IMR-90 (cell line): Measurements from ENCODE around the gene PSMG3. TPM values are rescaled to one million over a fixed set of nuclear protein-coding genes. Genes with fewer than 3 reads are reported as not detected.

Experiments
- ATAC-seq: fragments of 200-7000 bp; cut with Tn5 transposase; 2 replicates; pipeline ENCODE4 v1.9.1; 2020; ENCODE audit warnings: low read depth, mild to moderate bottlenecking, moderate library complexity
- BruUV-seq: library from RNA; stranded (reverse); fragments of 400-500 nt; replicated peaks from 2 replicates; lab custom pipeline; 2021; lab: Mats Ljungman, UMichigan
- CTCF ChIA-PET: fragments of 300-600 bp; formaldehyde crosslinking; extraction: SDS; loops from one replicate; lab custom pipeline; 2021; ENCODE audit warnings: antibody characterized with exemption; lab: Yijun Ruan, JAX
- POLR2A ChIA-PET: fragments of 300-600 bp; sonication (Branson Sonifier 250); formaldehyde crosslinking; loops from one replicate; lab custom pipeline; 2022; ENCODE audit warnings: antibody characterized with exemption; ENCODE audit not compliant: unreplicated experiment; lab: Charles Lee
- DNase-seq: peaks from one replicate; pipeline ENCODE4 v3.0.0; 2013
- H2AFZ ChIP-seq: replicated peaks from 2 replicates; pipeline ENCODE3; 2013; ENCODE audit warnings: low read length, mild to moderate bottlenecking; ENCODE audit not compliant: poor library complexity
- H2AK5ac ChIP-seq: 2 replicates; pipeline ENCODE4 v1.6.1; 2013; ENCODE audit warnings: low read depth, low read length, inconsistent platforms
- H2AK9ac ChIP-seq: replicated peaks from 2 replicates; pipeline ENCODE3; 2013; ENCODE audit warnings: mild to moderate bottlenecking, low read depth, low read length, moderate library complexity; ENCODE audit not compliant: poor library complexity
- H2BK120ac ChIP-seq: 2 replicates; pipeline ENCODE4 v1.6.1; 2013; ENCODE audit warnings: low read depth, low read length, inconsistent platforms
- H2BK15ac ChIP-seq: 3 replicates; pipeline ENCODE4 v1.6.1; 2013; ENCODE audit warnings: low read depth, low read length, inconsistent platforms
- H2BK20ac ChIP-seq: 2 replicates; pipeline ENCODE4 v1.6.1; 2013; ENCODE audit warnings: low read depth, mild to moderate bottlenecking, inconsistent platforms, low read length, moderate library complexity
- H2BK5ac ChIP-seq: 2 replicates; pipeline ENCODE4 v1.6.1; 2013; ENCODE audit warnings: mild to moderate bottlenecking, low read depth, low read length, inconsistent platforms; ENCODE audit not compliant: poor library complexity, severe bottlenecking
- H3K14ac ChIP-seq: replicated peaks from 2 replicates; pipeline ENCODE4 v1.6.1; 2013; ENCODE audit warnings: low read depth, low read length, inconsistent platforms
- H3K18ac ChIP-seq: 2 replicates; pipeline ENCODE4 v1.6.1; 2013; ENCODE audit warnings: low read depth, low read length, control low read depth
- H3K23ac ChIP-seq: 2 replicates; pipeline ENCODE4 v1.6.1; 2013; ENCODE audit warnings: low read depth, low read length, inconsistent platforms
- H3K27ac ChIP-seq: 2 replicates; pipeline ENCODE4 v1.5.1; 2013; ENCODE audit warnings: mild to moderate bottlenecking, control low read depth, low read length; ENCODE audit not compliant: insufficient read depth
- H3K27me3 ChIP-seq: 2 replicates; pipeline ENCODE4 v1.6.1; 2013; ENCODE audit warnings: low read length; ENCODE audit not compliant: control insufficient read depth, insufficient read depth
- H3K36me3 ChIP-seq: 2 replicates; pipeline ENCODE4 v1.6.1; 2013; ENCODE audit warnings: low read length, mixed read lengths; ENCODE audit not compliant: control insufficient read depth, insufficient read depth
- H3K4ac ChIP-seq: 2 replicates; pipeline ENCODE4 v1.6.1; 2013; ENCODE audit warnings: low read depth, low read length, inconsistent platforms
- H3K4me1 ChIP-seq: 2 replicates; pipeline ENCODE4 v1.6.1; 2013; ENCODE audit warnings: low read length, mixed read lengths; ENCODE audit not compliant: control insufficient read depth, insufficient read depth
- H3K4me2 ChIP-seq: 2 replicates; pipeline ENCODE4 v1.6.1; 2013; ENCODE audit warnings: low read depth, mild to moderate bottlenecking, control low read depth, low read length, moderate library complexity
- H3K4me3 ChIP-seq: 2 replicates; pipeline ENCODE4 v1.5.1; 2013; ENCODE audit warnings: low read depth, mild to moderate bottlenecking, control low read depth, low read length, moderate library complexity; ENCODE audit not compliant: insufficient read depth
- H3K56ac ChIP-seq: 2 replicates; pipeline ENCODE4 v1.6.1; 2013; ENCODE audit warnings: low read length, inconsistent platforms; ENCODE audit not compliant: insufficient read depth; ENCODE audit errors: extremely low read depth
- H3K79me1 ChIP-seq, 2 experiments: 2 replicates each; pipeline ENCODE4 v1.6.1; 2013; ENCODE audit warnings: low read length in 2 of 2, inconsistent platforms in 1 of 2, low read depth in 1 of 2
- H3K9ac ChIP-seq: 2 replicates; pipeline ENCODE4 v1.6.1; 2013; ENCODE audit warnings: low read depth, low read length, control low read depth
- H3K9me1 ChIP-seq: 2 replicates; pipeline ENCODE4 v1.6.1; 2013; ENCODE audit warnings: low read length, inconsistent platforms; ENCODE audit not compliant: insufficient read depth
- H3K9me3 ChIP-seq: 2 replicates; pipeline ENCODE4 v1.6.1; 2013; ENCODE audit warnings: low read length; ENCODE audit not compliant: control insufficient read depth, insufficient read depth
- H4K20me1 ChIP-seq: 2 replicates; pipeline ENCODE4 v1.6.1; 2013; ENCODE audit warnings: low read length, inconsistent platforms; ENCODE audit not compliant: insufficient read depth
- H4K5ac ChIP-seq: 2 replicates; pipeline ENCODE4 v1.6.1; 2013; ENCODE audit warnings: mild to moderate bottlenecking, low read depth, low read length, control low read depth
- H4K8ac ChIP-seq, 2 experiments: 2 replicates each; pipeline ENCODE4 v1.6.1; 2013; ENCODE audit warnings: low read depth in 2 of 2, low read length in 2 of 2, control low read depth in 1 of 2, inconsistent platforms in 1 of 2
- H4K91ac ChIP-seq: 2 replicates; pipeline ENCODE4 v1.6.1; 2013; ENCODE audit warnings: low read depth, low read length, inconsistent platforms; ENCODE audit not compliant: insufficient read depth
- CEBPB ChIP-seq: IDR thresholded peaks from 2 replicates; pipeline ENCODE4 v1.6.1; 2012; ENCODE audit warnings: low read depth, low read length, improper control_type of control experiment
- FOS ChIP-seq: fragments of 150-350 bp; IDR thresholded peaks from 2 replicates; pipeline ENCODE4 v1.6.1; 2016; ENCODE audit warnings: low read depth, low read length
- MAFK ChIP-seq: IDR thresholded peaks from 2 replicates; pipeline ENCODE4 v1.6.1; 2012; ENCODE audit warnings: low read depth, low read length, improper control_type of control experiment
- RCOR1 ChIP-seq: IDR thresholded peaks from 2 replicates; pipeline ENCODE4 v1.6.1; 2012; ENCODE audit warnings: mild to moderate bottlenecking, low read length, improper control_type of control experiment; ENCODE audit not compliant: insufficient replicate concordance
- WGBS, 2 experiments: methylation state at CpG; one replicate each; pipeline versions ENCODE4 v1.1.5 to v1.1.7; 2013; ENCODE audit warnings: missing lambda C conversion rate in 2 of 2; ENCODE audit not compliant: insufficient read length in 1 of 2; ENCODE audit errors: extremely low coverage in 2 of 2; 5-methylcytosine and 5-hydroxymethylcytosine counted together
- dilution Hi-C: fragments of 300-500 bp; cut with HindIII; formaldehyde crosslinking; loops from one replicate; pipeline ENCODE4 v1.14.3; 2018; ENCODE audit warnings: low sequenced_read_pairs; ENCODE audit not compliant: unreplicated experiment
- in situ Hi-C: fragments of 300-500 bp; cut with MboI; formaldehyde crosslinking; loops from 3 replicates; pipeline ENCODE4 v1.14.3; 2019; ENCODE audit warnings: low sequenced_read_pairs, inconsistent platforms, mixed read lengths
- intact Hi-C: fragments of 100-400 bp; cut with micrococcal nuclease; formaldehyde crosslinking; loops from 2 replicates; pipeline ENCODE4 v1.10.0; 2022
- polyA plus RNA-seq, 3 experiments: library from polyadenylated mRNA; depleted of rRNA; stranded (reverse); fragments of >200 nt; gene quantifications; 2 replicates each; pipeline ENCODE4 v1.2.3, GENCODE V29; 2012; ENCODE audit warnings: low replicate concordance in 1 of 3
- total RNA-seq: library from RNA; depleted of rRNA; stranded (reverse); fragments of >200 nt; gene quantifications from 2 replicates; pipeline ENCODE4 v1.2.3, GENCODE V29; 2012
- TF ChIP-seq, protein P1 (sequence below): conservative IDR thresholded peaks from 2 replicates; pipeline ENCODE4 v1.5.1; 2012; ENCODE audit warnings: mild to moderate bottlenecking, low read depth, low read length, improper control_type of control experiment

Gene PSMG3
- total and polyA plus RNA-seq, 2 of the 4 experiments (the other 2 are of a cell fraction) = 37.3 to 54.1 TPM

DNA sequence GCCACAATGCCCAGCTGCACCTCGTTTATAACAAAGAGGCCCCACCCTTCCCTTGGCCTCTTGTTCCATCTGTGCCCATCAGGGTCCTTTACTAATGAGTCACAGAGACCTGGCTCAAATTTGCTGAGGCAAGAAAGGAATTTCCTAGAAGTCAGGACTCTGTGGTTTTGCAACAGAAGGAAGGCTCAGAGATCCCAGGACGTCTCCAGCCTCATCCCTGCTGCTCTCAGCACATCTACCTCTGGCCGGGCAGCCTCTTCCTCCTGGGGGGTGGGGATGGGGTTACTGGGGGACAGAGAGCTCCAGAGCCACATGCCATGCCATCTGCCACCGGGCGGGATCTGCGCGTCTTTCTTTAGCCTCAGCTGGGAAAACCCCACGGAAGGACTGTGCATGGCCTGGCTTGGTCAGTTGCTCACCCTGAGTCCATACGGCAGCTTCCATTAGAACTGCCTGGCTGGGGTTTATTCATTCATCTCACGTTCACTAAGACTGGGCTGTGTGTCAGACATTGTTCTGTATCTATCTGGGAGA, 41.9 kb upstream of the PSMG3 start:
- Histone ChIP-seq H3K27me3 (peaks cover 21% of the 10 kb centered on the region; the same call in 1 of the 2 replicates), H3K4me1 (peaks cover 2% of the 10 kb centered on the region), H4K91ac (no peak overlapping the region), H4K20me1 (peaks cover 8% of the 10 kb centered on the region; the same call in 1 of the 2 replicates), H3K4me2 (no peak overlapping the region), H4K5ac (no peak overlapping the region), H3K9me3 (no peaks in the 10 kb centered on the region), H3K4me3 (no peak overlapping the region), H3K36me3 (no peaks in the 10 kb centered on the region), H2AK9ac (no peak overlapping the region), H3K4ac (no peak overlapping the region), H3K14ac (no peak overlapping the region; the same call in 1 of the 2 replicates), H2AK5ac (no peak overlapping the region), H3K27ac (no peak overlapping the region), H4K8ac (no peak overlapping the region), H2BK15ac (no peak overlapping the region), H3K56ac (no peak overlapping the region), H3K79me1 (no peaks in the 10 kb centered on the region), H2AFZ (peak overlapping the region; percentile 51), H3K18ac (no peak overlapping the region), H3K23ac (no peak overlapping the region), H2BK20ac (no peak overlapping the region), H3K9ac (no peak overlapping the region), H2BK120ac (no peak overlapping the region), H3K9me1 (no peaks in the 10 kb centered on the region), H2BK5ac (no peak overlapping the region)
- TF ChIP-seq, protein P1, sequence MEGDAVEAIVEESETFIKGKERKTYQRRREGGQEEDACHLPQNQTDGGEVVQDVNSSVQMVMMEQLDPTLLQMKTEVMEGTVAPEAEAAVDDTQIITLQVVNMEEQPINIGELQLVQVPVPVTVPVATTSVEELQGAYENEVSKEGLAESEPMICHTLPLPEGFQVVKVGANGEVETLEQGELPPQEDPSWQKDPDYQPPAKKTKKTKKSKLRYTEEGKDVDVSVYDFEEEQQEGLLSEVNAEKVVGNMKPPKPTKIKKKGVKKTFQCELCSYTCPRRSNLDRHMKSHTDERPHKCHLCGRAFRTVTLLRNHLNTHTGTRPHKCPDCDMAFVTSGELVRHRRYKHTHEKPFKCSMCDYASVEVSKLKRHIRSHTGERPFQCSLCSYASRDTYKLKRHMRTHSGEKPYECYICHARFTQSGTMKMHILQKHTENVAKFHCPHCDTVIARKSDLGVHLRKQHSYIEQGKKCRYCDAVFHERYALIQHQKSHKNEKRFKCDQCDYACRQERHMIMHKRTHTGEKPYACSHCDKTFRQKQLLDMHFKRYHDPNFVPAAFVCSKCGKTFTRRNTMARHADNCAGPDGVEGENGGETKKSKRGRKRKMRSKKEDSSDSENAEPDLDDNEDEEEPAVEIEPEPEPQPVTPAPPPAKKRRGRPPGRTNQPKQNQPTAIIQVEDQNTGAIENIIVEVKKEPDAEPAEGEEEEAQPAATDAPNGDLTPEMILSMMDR = no peak
- TF ChIP-seq CEBPB = peak; percentile 53; the same call in 1 of the 2 replicates
- no peak for TF ChIP-seq RCOR1
- TF ChIP-seq MAFK = peak; percentile 8; the same call in 1 of the 2 replicates
- TF ChIP-seq FOS = peak; percentile 20; the same call in 1 of the 2 replicates
- WGBS, 2 experiments = 88% methylated on average over 3 of the region's 10 CpGs; no CpG with 5 or more reads in 1 of the 2 experiments
- CTCF ChIA-PET = no interaction called here
- DNase-seq (peak; percentile 73), ATAC-seq (peak; percentile 87)
- BruUV-seq = no TSS peak
- POLR2A ChIA-PET = no interaction called here
- dilution Hi-C loops (no loop called here), in situ Hi-C loops (no loop called here), intact Hi-C loops (no loop called here)
